Inflammatory macrophage (primary cell): ENCODE data around the gene ETNK1.
A peak's percentile ranks its signal among the peaks of the same experiment; 100 is the strongest.
"Not testable (repeated sequence)": the region's sequence is repeated elsewhere in the genome, so short reads cannot be mapped to it uniquely, and the experiment has no call there.

ENCODE experiments used
- DNase-seq, 2 donors: peaks; one replicate each; pipeline ENCODE4 v3.0.0-alpha.2; 2020 to 2022
- total RNA-seq, 18 experiments: gene quantifications; one replicate each; lab custom pipeline; 2026; ENCODE audit warnings: mixed read lengths in 6 of 18, inconsistent platforms in 2 of 18; lab: John Stamatoyannopoulos, UW

ETNK1 gene, protein sequence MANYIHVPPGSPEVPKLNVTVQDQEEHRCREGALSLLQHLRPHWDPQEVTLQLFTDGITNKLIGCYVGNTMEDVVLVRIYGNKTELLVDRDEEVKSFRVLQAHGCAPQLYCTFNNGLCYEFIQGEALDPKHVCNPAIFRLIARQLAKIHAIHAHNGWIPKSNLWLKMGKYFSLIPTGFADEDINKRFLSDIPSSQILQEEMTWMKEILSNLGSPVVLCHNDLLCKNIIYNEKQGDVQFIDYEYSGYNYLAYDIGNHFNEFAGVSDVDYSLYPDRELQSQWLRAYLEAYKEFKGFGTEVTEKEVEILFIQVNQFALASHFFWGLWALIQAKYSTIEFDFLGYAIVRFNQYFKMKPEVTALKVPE
- 87.7 to 390 (median 259) reads per million in 18 experiments for total RNA-seq

DNA sequence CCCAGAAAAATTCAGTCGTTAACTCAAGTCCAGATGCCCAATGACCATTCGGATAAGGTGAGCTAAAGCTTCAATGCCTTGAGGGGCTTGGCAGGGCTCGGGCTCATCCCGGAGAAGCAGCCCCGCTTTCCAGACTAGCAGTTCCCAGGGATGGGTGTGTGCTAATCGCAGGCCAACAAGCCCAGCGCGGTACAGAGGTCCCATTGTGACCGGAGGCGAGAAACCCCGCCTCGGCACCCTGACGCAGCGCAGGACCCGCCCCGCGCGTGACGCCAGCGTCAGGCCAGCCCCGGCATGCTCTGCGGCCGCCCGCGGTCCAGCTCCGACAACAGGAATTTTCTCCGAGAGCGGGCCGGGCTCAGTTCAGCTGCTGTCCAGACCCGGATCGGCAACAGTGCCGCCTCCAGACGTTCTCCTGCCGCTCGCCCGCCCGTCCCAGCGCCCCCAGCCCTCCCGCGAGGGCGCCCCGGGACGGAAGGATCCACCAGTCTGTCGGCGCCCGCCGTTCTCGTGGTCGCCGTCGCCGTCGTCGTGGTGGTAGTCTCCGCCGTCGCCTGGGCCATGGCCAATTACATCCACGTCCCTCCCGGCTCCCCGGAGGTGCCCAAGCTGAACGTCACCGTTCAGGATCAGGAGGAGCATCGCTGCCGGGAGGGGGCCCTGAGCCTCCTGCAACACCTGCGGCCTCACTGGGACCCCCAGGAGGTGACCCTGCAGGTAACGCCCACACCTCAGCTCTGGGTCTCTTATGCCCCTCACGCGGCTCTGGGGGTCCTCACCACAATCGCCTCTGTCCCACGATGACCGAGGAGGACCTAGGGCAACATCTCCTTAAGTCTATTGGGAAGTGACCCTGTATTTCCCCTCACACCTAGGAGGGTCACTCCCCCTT is at the start of gene ETNK1:
Gene ETNK1 (plus strand): TSS at position 302 of the 892 bp plus-strand sequence. CDS start 260 bp downstream, at position 562.
- peak; percentile 91 to 96 for DNase-seq

DNA sequence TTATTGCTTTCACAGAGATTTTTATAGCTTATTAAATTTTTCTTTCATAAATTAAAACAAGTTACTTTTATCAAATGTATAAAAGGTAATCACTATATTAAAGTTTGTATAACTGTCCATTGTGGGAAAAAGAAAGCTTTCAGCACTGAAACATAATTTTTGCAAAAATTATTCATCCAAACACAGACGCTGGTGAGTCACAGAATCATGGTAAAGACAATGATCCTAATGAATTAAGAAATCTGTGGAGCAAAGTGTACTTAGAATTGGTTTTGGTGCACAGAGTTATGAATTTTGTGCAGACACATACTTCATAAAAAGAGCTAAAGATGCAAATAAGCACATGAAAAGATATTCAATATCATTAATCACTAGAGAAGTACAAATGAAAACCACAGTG is 48.9 kb upstream of the ETNK1 start:
- no peak for DNase-seq

DNA sequence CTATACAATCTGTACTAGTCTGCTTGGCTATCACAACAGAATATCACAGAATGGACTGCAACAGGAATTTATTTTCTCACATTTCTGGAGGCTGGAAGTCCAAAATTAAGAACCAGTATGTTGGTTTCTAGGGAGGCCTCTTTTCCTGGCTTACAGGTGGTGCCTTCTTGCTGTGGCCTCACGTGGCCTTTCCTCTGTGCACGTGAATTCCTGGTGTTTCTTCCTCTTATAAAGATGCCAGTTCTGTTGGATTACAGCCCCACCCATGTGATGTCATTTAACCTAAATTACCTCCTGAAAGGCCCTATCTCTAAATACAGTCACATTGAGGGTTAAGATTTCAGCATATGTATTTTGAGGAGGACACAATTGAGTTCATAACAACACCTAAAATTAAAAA is 48.5 kb upstream of the ETNK1 start:
- no peak for DNase-seq

DNA sequence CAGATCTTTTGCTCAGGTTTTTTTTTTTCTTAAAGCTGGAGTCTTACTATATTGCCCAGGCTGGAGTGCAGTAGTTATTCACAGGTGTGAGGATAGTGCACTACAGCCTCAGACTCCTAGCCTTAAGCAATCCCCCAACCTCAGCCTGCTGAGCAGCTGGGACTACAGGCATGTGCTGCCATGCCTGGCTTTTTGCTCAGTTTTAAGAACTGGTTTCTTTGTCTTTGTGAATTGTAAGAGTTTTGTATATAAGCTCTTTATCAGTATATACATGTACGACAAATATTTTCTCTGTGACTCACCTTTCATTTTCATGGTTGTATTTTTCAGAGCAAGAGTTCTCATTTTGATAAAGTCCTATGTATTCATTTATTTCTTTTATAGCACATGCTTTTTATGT is 47.3 kb upstream of the ETNK1 start:
- DNase-seq: no peak

DNA sequence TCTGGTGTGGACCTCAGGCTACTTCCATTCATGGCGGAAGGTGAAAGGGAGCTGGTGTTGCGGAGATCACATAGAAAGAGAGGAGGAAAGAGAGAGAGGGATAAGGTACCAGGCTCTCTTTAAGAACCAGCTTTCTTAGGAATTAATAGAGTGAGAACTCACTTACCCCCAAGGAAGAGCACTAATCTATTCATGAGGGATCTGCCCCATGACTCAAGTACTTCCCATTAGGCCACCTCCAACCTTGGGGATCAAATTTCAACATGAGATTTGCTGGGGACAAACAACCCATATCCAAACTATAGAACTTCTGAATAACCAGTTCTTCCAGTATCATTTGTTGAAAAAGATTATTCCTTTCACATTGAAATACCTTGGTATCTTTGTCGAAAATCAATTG is 46.6 kb upstream of the ETNK1 start:
- no peak for DNase-seq

DNA sequence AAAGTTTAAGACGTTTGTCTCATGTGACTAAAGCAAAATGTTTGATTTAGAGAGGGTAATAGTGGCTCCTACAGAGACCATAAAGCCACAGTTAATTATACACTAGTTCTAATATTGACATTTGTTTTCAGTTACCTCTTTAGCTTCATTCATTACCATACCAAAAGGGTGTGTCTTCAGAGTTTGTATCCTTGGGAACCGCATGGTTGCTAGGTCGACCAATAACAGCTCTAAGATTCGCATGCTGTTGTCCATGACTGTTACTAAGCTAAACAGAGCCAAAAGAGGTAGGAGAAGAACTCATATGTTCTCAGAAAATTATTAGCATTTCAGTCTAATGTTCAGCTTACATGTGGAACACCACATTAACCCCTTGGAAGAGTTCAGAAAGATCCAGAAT is 36.2 kb upstream of the ETNK1 start:
- DNase-seq: no peak

DNA sequence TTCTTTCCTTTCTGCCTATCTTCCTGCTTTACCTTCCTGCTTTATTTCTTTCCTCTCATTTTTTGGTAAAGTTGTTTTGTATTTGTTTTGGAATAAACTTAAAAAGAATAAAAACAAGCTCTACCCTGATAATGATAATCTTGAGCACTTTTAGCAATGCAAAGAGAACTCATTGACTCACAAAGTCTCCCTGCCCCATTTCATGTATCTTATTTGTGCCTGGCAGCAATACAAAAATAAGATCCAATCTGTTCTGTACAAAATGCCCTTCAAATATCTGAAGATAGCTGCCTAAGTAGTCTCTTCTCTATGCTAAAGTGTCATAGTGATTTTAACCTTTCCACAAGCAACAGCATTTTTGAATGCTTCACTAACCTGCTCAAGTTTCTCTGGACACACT is 31.1 kb upstream of the ETNK1 start:
- no peak for DNase-seq

DNA sequence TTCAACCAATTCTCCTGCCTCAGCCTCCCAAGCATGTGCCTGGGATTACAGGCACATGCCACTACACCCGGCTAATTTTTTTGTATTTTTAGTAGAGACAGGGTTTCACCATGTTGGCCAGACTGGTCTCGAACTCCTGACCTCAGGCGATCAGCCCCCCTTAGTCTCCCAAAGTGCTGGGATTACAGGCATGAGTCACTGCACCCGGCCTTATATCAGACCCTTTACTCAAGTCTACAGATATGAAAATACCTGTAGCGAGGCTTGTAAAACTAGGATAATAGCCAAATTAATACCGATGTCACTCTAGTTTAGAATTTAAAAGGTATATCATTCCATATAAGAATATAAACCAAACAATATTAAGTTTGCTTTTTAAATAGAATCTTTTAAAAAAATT is 27.4 kb upstream of the ETNK1 start:
- not testable (repeated sequence) for DNase-seq

DNA sequence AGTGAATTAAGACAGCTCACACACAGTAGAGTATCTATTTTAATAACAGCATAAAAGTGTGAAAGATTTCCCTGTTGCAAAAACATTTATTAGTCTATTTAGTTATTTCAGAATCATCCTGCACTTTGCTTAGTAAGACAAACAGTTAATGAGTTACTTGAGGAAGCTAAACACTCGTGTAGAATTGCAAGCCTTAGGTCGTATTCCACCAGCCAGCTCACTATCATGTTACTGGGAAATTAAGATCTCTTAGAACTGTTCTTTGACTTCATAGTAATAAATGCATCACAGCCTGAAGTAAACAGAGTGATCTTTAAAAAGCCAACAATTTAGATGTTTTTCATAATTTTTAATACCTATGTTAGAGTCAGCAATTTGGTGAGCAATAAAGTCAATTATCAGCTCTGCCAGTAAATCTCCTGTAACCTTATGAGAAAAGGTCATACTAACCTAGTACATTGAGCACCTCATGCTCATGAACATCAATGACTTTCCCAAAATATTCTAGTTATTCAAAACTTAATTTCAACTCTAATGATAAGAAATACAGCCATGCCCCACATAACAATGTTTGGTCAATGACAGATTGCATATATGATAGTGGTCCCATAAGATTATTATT is 26.7 kb upstream of the ETNK1 start:
- no peak for DNase-seq

DNA sequence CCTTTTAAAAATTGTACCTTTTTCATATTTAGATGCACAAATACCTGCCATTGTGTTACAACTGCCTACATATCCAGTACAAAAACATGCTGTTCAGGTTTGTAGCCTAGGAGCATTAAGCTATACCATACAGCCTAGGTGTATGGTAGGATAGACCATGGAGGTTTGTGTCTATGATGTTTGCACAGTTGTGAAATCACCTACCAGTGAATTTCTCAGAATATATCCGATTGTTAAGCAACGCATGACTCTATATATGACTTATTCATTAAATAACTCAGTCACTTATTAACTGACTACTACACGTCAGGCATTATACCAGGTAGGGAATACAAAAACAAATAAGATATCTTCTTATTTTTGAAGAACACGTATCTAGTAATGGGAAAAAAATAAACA is 26.2 kb upstream of the ETNK1 start:
- no peak for DNase-seq

DNA sequence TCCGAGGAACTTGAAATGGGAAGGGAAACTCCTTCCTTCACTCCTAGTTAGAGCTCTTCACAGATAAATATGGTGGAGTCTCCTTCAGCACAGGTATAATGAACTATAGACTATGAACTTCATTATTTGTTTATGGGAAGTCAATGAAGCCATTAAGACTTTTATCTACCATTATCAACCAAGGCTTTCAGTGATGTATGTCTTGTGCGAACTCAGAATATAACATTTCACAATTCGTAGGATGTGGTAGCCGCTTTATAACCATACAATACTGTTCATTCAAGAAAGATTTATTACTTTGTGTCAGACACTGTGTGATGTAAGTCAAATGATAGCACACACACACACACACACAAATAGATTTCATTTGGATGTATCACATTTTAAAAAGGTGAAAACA is 24.8 kb upstream of the ETNK1 start:
- DNase-seq: no peak

DNA sequence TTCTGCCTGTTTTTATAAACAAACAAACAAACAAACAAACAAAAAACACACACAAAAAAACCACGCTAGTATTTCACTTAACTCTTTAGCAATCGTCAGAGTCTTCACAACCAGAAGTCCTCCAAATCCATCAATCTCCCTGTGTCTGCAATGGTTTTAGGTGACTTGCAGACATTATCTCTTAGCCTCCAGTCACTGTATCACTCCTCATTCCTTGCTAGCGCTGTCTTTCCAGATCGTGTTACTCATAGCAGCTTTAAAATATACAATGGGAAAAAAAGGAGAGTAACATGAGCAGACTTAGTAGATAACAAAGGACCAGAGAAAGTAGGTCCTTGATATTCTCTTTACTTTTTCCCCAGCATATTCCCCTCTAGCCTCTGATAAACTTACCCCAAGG is 15.5 kb upstream of the ETNK1 start:
- DNase-seq: no peak

DNA sequence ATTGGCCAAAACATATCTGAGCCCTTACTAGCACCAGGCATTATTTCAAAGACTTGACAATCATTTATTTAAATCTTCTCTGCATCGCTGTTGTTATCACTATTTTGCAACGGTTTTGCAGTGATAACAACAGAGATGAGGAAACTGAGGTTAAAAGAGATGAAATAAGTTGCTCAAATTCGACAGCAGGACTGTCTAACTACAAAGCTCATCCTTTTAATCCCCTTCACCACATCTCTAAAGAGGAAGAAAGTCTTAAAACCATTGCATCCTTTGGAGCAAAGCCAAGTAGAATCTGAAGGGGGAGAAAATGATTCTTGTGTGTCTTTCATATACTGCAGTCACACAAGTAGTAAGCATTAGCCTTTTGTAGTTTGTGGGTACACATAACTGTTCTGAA is 14.8 kb upstream of the ETNK1 start:
- no peak for DNase-seq

DNA sequence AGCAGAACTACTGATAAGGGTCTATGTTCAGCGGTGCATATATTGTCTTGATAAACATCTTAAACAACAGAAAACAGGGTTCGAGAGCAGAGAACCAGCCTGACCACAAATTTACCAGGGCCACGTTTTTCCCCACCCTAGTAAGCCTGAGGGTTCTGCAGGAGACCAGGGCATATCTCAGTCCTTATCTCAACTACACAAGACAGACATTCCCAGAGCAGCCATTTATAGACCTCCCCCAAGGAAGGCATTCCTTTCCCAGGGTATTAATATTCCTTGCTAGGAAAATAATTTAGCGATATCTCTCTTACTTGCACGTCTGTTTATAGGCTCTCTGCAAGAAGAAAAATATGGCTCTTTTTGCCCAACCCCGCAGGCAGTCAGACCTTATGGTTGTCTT is 12.1 kb upstream of the ETNK1 start:
- DNase-seq: not testable (repeated sequence)

DNA sequence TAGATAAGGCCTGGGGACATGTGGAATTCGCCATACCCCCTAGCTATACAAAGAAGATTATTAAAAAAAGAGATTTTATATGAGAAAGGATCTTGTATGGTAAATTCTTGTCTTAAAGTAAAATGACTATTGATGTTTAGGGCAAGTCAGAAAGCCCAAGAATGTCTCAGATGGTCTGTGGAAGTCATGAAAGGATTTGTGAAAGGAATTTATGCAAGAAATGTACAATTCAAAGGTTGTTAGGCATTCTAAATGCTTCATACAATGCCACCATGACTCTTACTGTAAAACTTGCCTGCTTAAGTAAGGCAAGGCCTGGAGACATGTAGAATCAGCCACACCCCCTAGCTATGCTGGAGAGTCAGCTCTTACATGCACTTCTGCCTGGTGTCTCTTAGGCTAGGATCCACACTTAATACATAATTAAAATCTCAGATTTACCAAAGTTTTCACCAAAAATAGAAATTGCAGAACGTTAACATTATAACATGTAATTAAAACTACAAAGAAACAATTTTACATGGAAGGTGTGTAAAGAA is 8.9 kb upstream of the ETNK1 start:
- DNase-seq: no peak

DNA sequence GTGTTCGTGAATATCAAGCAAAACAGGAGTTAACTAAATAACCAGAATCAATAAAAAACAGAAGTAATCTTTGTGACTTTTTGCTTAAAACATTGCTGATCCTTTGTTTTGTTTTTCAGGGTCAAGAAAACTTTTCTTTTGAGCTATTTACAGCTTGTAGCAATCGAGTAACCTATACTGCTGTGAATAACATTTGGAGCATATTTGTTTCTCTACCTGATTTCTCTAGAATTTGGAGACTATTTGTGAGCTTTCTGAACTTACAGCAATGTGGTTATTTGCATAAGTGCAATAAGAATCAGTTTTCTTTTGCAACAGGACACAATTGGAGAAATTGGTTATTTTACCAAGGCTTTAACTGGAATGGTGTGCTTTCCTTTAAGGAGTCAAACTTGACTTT is 7.3 kb upstream of the ETNK1 start:
- no peak for DNase-seq

DNA sequence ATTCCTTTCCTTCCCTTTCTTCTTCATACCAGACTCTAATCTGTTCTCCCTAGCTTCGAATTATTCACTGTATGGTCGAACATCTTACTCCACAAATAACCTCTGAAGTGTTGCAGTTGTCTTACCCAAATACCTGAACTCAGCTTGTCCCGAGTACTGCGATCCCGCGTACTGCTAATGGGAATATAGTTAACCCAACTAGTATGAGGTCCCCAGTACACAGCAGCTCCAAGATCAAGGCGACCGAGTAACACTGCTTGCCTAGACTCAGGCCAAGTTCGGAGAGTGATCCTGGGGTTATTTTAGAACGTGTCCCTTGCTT is 462 bp upstream of the ETNK1 start:
- no peak for DNase-seq

DNA sequence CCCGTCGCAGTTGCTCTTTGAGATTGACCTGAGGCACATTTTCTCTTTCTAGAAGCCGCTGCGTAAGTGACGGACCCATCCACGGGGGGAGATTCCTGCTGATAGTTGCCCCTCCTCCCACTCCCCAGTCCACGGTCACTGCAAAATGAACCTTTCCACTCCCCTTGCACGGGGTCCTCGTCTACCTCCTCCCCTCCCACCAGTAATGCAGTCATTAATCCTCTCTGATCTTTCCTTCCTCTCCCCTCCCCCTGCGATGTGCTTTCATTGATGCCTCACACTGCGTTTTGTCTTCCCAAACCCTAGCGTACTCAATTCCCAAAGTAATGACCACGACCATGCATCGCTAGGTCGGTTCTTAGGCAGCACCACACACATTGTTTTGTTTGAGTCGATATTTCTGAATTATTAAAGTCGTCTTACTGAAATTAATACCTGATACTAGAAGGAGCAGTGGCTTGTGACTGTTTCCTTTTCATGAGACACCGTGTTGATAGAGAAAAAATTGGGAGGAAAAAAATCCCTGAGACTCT is 857 bp downstream of the ETNK1 start:
- DNase-seq: peak; percentile 31 to 46

DNA sequence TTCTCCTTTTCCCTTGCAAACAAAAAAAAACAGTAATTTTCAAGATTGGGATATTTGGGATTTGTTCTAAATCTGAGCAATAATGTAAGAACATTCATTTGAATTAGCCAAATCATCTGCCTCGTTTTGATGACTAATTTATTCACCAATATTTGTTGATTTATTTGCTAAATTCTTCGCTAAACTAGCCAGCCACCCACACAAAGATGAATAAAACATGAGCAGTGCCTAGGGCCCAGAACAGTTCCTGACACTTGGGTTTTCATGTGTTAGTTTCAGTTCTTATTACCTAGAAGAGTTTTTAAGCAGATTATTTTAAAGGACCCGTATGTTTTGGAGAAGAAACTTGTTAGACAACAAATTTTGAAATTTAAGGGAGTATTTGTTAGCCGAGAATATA is 1.4 kb downstream of the ETNK1 start:
- peak; percentile 65 for DNase-seq

DNA sequence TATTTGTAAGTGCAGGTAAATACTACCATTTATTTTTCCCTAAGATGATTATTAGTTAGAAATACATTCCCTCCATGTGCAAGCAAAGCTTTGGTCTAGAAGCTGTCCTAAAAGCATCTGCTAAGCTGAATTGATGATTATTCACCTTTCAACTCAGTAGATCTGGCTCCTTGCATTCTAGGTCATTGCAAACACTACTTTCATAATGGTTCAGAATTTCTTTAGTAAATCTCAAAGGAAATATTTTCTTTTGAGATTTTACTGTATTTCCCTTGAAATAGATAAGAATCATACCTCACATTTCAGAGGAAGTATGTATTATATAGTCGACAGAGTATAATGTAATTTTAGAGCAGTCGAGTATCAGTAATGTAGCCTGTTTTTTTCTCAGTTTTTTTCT is 2.4 kb downstream of the ETNK1 start:
- DNase-seq: peak in 1 of 2 donors; percentile 8

DNA sequence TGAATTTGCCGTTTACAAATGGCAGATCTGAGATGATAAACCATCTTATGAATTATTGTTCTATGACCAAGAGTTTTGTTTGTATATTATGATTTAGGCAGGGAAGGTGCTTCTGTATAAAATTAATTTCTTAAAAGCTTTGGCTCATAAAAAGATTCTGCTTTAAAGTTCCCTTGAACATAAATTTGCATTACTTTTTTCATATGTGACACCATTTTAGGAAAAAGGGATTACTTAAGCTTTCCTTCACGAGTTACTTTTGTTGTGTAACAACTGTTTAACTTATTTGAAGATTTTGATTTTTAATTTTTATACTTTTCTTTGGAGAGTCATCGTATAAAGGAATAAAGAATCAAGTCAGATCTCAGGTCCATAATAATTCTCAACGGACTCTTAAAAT is 3.3 kb downstream of the ETNK1 start:
- DNase-seq: peak in 1 of 2 donors; percentile 48

DNA sequence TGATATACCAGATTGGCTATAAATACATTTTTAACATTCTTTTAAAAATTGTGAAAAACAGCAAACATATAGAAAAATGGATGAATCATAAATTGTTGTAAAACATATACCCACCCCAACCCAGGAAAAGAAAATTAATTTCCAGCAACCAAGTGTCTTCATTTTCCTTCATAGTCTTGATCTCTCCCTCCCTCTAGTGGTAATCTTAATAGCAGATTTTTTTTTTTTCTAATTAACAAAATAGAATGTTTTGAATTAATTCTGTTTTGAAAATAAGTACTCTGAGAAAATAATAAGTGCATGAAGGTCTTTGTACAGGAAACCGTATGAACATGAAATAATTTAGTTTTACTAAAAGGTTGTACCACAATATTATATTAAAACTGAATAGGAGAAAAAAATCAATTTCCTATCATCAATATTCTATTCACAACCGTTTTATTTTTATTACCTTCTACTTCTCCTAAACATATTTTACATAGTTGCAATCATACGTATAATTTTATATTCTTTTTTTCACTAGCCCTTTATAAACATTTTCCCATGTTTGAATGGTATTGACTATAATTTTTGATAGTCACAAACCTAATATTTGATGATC is 7.0 kb downstream of the ETNK1 start:
- peak in 1 of 2 donors; percentile 46 for DNase-seq

DNA sequence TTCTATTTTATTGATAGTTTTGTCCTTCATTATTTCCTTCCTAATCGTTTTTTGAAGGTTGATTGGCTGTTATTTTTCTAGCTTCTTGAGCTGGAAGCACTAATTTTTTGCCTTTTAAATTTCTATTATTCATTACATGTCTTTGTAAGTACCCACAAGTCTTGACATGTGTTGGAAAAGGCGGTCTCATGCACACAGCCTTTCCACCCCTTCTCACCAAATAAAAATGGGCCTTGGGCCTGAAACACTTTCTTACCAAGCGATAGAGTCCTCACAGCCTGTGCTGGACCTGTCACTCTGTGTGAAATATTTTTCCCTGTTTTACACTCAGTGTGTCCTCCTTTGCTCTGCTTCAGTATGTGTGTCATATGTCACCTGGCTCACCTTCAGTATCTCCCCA is 9.9 kb downstream of the ETNK1 start:
- DNase-seq: no peak
